GM23248 (cell line): ENCODE results near the gene FARP2. TPM values are rescaled to one million over a fixed set of nuclear protein-coding genes. Genes with fewer than 3 reads are reported as not detected.

Source experiments
- DNase-seq: peaks from one replicate; pipeline ENCODE4 v3.0.0-alpha.2; 2015
- H2AFZ ChIP-seq: fragments of 200-600 bp; sonication (generic); 2 replicates; pipeline ENCODE4 v1.6.1; 2016; ENCODE audit warnings: antibody characterized with exemption
- H3F3A ChIP-seq: fragments of 200-600 bp; sonication (generic); 2 replicates; pipeline ENCODE4 v1.6.1; 2016; ENCODE audit warnings: mild to moderate bottlenecking, antibody characterized with exemption, mixed run types; ENCODE audit not compliant: insufficient read depth
- H3K27ac ChIP-seq: fragments of 200-600 bp; sonication (generic); 2 replicates; pipeline ENCODE4 v1.5.1; 2016; ENCODE audit warnings: mild to moderate bottlenecking
- H3K27me3 ChIP-seq: fragments of 200-600 bp; sonication (generic); replicated peaks from 2 replicates; pipeline ENCODE4 v1.6.1; 2016; ENCODE audit warnings: mild to moderate bottlenecking; ENCODE audit not compliant: insufficient read depth
- H3K36me3 ChIP-seq: fragments of 200-600 bp; sonication (generic); 2 replicates; pipeline ENCODE4 v1.6.1; 2016; ENCODE audit warnings: low read depth, mild to moderate bottlenecking
- H3K4me1 ChIP-seq: fragments of 200-600 bp; sonication (generic); 2 replicates; pipeline ENCODE4 v1.6.1; 2016; ENCODE audit warnings: mild to moderate bottlenecking; ENCODE audit not compliant: insufficient read depth
- H3K4me2 ChIP-seq: fragments of 200-600 bp; sonication (generic); one replicate; pipeline ENCODE4 v1.6.1; 2016; ENCODE audit warnings: mild to moderate bottlenecking; ENCODE audit not compliant: unreplicated experiment
- H3K4me3 ChIP-seq: fragments of 200-600 bp; sonication (generic); 2 replicates; pipeline ENCODE4 v1.5.1; 2016; ENCODE audit warnings: mild to moderate bottlenecking
- H3K79me2 ChIP-seq: fragments of 200-600 bp; sonication (generic); 2 replicates; pipeline ENCODE4 v1.6.1; 2016; ENCODE audit warnings: mild to moderate bottlenecking; ENCODE audit not compliant: insufficient read depth
- H3K9ac ChIP-seq: fragments of 200-600 bp; sonication (generic); 2 replicates; pipeline ENCODE4 v1.6.1; 2016; ENCODE audit warnings: mild to moderate bottlenecking
- H3K9me2 ChIP-seq: fragments of 200-600 bp; sonication (generic); 2 replicates; pipeline ENCODE4 v1.6.1; 2016; ENCODE audit warnings: mixed run types, mild to moderate bottlenecking, moderate library complexity; ENCODE audit not compliant: insufficient read depth
- H3K9me3 ChIP-seq: fragments of 200-600 bp; sonication (generic); one replicate; pipeline ENCODE4 v1.6.1; 2017; ENCODE audit warnings: low read depth
- H4K20me1 ChIP-seq: fragments of 200-600 bp; sonication (generic); 2 replicates; pipeline ENCODE4 v1.6.0; 2016; ENCODE audit not compliant: insufficient read depth
- EZH2 ChIP-seq: fragments of 200-600 bp; sonication (generic); IDR thresholded peaks from 2 replicates; pipeline ENCODE4 v1.6.1; 2018; ENCODE audit warnings: antibody characterized with exemption, mild to moderate bottlenecking; ENCODE audit not compliant: insufficient read depth, poor library complexity, severe bottlenecking
- EZH2phosphoT487 ChIP-seq: fragments of 200-600 bp; sonication (generic); IDR thresholded peaks from 2 replicates; pipeline ENCODE4 v1.6.1; 2018; ENCODE audit warnings: antibody characterized with exemption, moderate library complexity, mild to moderate bottlenecking, low read depth; ENCODE audit not compliant: insufficient read depth
- WGBS, 2 experiments: methylation state at CpG; one replicate each; pipeline ENCODE4 v1.1.6; 2015 to 2017; ENCODE audit warnings: low lambda C conversion rate in 2 of 2, low coverage in 1 of 2; ENCODE audit errors: missing lambda C conversion rate in 2 of 2; 5-methylcytosine and 5-hydroxymethylcytosine counted together
- in situ Hi-C: fragments of 300-500 bp; cut with MboI; formaldehyde crosslinking; loops from 2 replicates; pipeline ENCODE4 v1.15.0; 2020
- polyA plus RNA-seq: library from polyadenylated mRNA; unstranded; fragments of >200 nt; fragmentation: Nextera tagmentation; extraction: Ambion mirVana; gene quantifications from 2 replicates; pipeline ENCODE4 v1.2.1, GENCODE V29; 2016
- total RNA-seq: library from RNA; depleted of rRNA; stranded (reverse); fragments of >200 nt; shearing (Covaris generic); gene quantifications from 2 replicates; pipeline ENCODE4 v1.2.3, GENCODE V29; 2014

The FARP2 gene
- total and polyA plus RNA-seq, 2 experiments from 2014 or later: 30.9 to 39.0 TPM

GRCh38 chr2:241321886-241322285 is 34.2 kb upstream of the FARP2 start:
- Histone ChIP-seq H3K4me2 (peak overlapping the region; percentile 45), H4K20me1 (peaks cover 50% of the 10 kb centered on the region), H3K4me3 (peak overlapping the region; percentile 22; the same call in 1 of the 2 replicates), H3K9me2 (no peaks in the 10 kb centered on the region), H3K4me1 (peaks cover 68% of the 10 kb centered on the region), H3K27me3 (no peaks in the 10 kb centered on the region), H3F3A (peaks cover 21% of the 10 kb centered on the region), H3K36me3 (peaks cover 22% of the 10 kb centered on the region), H3K9me3 (no peaks in the 10 kb centered on the region), H3K79me2 (peaks cover 100% of the 10 kb centered on the region), H2AFZ (no peak overlapping the region), H3K9ac (peak overlapping the region; percentile 19; the same call in 1 of the 2 replicates), H3K27ac (no peak overlapping the region)
- no peak for TF ChIP-seq EZH2phosphoT487
- in situ Hi-C loops: no loop called here
- no peak for DNase-seq
- WGBS, 2 experiments: 39 to 59% methylated on average over 1 of the region's 1 CpG

GRCh38 chr2:241323778-241324177 is 32.3 kb upstream of the FARP2 start:
- no peaks in the 10 kb centered on the region for H3K9me2 ChIP-seq
- H3K9me3 ChIP-seq: no peaks in the 10 kb centered on the region
- H3K9ac ChIP-seq: peak overlapping the region; percentile 66
- H3K79me2 ChIP-seq: peaks cover 100% of the 10 kb centered on the region
- no peak for TF ChIP-seq EZH2phosphoT487
- no peak for TF ChIP-seq EZH2
- 0 out of 2 replicates have a peak overlapping the region, but pooled peaks have one; percentile 48 for H3K4me3 ChIP-seq
- in situ Hi-C loops: no loop called here
- no peaks in the 10 kb centered on the region for H3K27me3 ChIP-seq
- DNase-seq: no peak
- H4K20me1 ChIP-seq: peaks cover 38% of the 10 kb centered on the region
- peaks cover 35% of the 10 kb centered on the region for H3K36me3 ChIP-seq
- peaks cover 56% of the 10 kb centered on the region for H3K4me1 ChIP-seq
- H3F3A ChIP-seq: peaks cover 21% of the 10 kb centered on the region
- H3K4me2 ChIP-seq: peak overlapping the region; percentile 50
- no peak overlapping the region for H2AFZ ChIP-seq
- peak overlapping the region; percentile 71 for H3K27ac ChIP-seq
- 65 to 69% methylated on average over 5 of the region's 5 CpGs for whole genome bisulfite sequencing, 2 experiments

GRCh38 chr2:241324775-241325174 is 31.3 kb upstream of the FARP2 start:
- Histone ChIP-seq H3K9ac (peak overlapping the region; percentile 66), H3K4me1 (peaks cover 46% of the 10 kb centered on the region), H3K79me2 (peaks cover 100% of the 10 kb centered on the region), H3K36me3 (peaks cover 41% of the 10 kb centered on the region), H3K4me2 (peak overlapping the region; percentile 50), H3K9me3 (no peaks in the 10 kb centered on the region), H3K27me3 (no peaks in the 10 kb centered on the region), H3K4me3 (peak overlapping the region; percentile 48), H4K20me1 (peaks cover 28% of the 10 kb centered on the region), H3K27ac (peak overlapping the region; percentile 71), H2AFZ (no peak overlapping the region), H3F3A (peaks cover 21% of the 10 kb centered on the region), H3K9me2 (no peaks in the 10 kb centered on the region)
- DNase-seq: no peak
- TF ChIP-seq EZH2phosphoT487: no peak
- TF ChIP-seq EZH2: no peak
- in situ Hi-C loops: no loop called here

- in situ Hi-C loops: no loop called here
- TF ChIP-seq EZH2phosphoT487 (no peak), EZH2 (no peak)
- Histone ChIP-seq H3K9me3 (no peaks in the 10 kb centered on the region), H3K4me1 (peaks cover 41% of the 10 kb centered on the region), H3K9ac (no peak overlapping the region), H3K4me2 (no peak overlapping the region), H3K9me2 (no peaks in the 10 kb centered on the region), H3K36me3 (peaks cover 45% of the 10 kb centered on the region), H3K27ac (no peak overlapping the region), H3K79me2 (peaks cover 100% of the 10 kb centered on the region), H3F3A (peaks cover 21% of the 10 kb centered on the region), H4K20me1 (peaks cover 23% of the 10 kb centered on the region), H2AFZ (no peak overlapping the region), H3K4me3 (no peak overlapping the region), H3K27me3 (no peaks in the 10 kb centered on the region)
- DNase-seq: no peak
- 100% methylated on average over 1 of the region's 1 CpG for WGBS, 2 experiments
Observed at GRCh38 chr2:241325257-241325656, 30.8 kb upstream of the FARP2 start.
